GM06990 (cell line): Measurements from ENCODE around the gene SPATA2.
A peak's percentile ranks its signal among the peaks of the same experiment; 100 is the strongest.

Experiments
- DNase-seq: peaks from one replicate; pipeline ENCODE4 v3.0.0-alpha.2; 2011; ENCODE audit not compliant: insufficient read length; ENCODE audit errors: extremely low read depth
- H3K27me3 ChIP-seq: replicated peaks from 2 replicates; pipeline ENCODE4 v1.6.0; 2011; ENCODE audit warnings: low read length; ENCODE audit not compliant: control insufficient read depth, insufficient read depth
- H3K36me3 ChIP-seq: 2 replicates; pipeline ENCODE4 v1.5.1; 2011; ENCODE audit warnings: low read length; ENCODE audit not compliant: control insufficient read depth, insufficient read depth
- H3K4me3 ChIP-seq: replicated peaks from 2 replicates; pipeline ENCODE4 v1.5.1; 2011; ENCODE audit warnings: low read depth, mild to moderate bottlenecking, control low read depth, low read length
- CTCF ChIP-seq: IDR thresholded peaks from 2 replicates; pipeline ENCODE4 v1.5.1; 2011; ENCODE audit warnings: low read length, control low read depth, mild to moderate bottlenecking, inconsistent platforms; ENCODE audit not compliant: insufficient read depth, poor library complexity, severe bottlenecking

Gene SPATA2

DNA sequence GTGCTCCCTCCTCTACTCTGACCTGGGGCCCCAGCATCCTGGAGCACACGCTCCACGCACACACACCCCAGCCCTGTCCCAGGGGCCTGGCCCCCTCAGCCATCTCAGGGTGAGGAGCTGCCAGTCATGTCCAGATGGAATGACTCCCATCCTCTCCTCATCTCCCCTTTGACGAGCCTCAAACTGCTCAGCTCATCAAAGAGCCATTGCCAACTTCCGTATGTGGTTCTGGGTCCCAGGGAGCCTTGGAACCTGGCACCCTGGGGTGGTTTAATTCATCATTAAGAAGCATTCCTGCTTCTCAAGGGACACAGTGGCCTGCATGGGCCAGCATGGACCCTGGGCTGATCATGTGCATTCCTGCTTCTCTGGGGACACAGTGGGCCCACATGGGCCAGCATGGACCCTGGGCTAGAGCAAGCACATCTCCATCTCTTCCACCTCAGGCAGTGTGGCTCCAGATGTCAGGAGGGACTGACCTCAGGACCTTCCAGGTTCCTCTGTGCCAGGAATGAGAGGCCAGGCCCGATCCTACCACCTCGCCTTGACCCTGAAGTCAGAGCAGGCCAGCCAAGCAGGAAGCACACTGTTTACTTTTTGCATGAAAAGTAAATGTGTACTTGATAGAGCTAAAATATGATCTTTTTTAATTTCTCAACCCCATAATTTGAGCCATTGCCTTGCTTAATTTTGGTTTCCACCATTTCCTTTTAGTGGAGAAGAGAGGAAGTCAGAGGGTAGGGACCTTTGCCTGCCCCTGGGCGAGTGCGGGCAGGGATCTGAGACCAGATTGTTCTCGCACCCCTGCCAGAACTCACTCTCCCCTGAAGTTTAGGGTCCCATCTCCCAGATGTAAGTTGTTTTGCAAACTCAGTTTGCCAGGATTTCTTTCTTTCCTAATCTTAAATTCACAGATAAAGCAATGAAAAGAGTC is 26.1 kb downstream of the SPATA2 start:
- H3K4me3 ChIP-seq: no peak overlapping the region
- TF ChIP-seq CTCF: no peak
- peaks cover 26% of the 10 kb centered on the region for H3K36me3 ChIP-seq
- DNase-seq: no peak
- no peaks in the 10 kb centered on the region for H3K27me3 ChIP-seq

DNA sequence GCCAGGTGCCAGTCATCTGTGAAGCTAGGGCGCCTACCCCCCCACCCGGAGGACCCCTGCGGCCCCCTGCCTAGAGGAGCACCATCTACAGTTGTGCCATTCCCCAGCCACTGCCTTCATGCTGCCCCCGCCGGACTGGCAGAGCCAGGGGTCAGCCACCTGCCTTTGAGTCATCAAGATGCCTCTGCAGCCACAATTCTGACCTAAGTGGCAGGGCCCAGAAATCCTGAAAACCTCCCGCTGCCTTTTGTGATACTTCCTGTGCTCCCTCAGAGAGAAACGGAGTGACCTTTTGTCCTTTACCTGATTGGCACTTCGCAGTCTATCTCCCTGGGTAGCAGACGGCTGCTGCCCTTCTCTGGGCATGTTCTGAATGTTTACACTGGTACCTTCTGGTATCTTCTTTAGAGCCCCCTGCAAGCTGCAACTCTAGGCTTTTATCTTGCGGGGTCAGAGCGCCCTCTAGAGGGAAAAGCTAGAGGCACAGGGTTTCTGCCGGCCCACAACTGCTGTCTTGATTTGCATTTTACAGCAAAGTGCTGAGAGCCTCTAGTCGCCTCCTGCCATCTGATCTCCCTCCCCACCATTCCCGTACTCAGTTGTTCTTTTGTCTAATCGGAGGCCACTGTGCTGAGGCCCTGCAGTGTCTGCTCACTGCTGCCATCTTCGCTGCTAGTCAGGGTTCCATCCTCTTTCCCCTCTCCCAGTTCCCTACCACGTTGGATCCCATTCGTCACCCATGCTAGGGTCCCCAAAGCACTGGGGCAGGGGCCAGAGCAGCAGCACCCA is 26.9 kb downstream of the SPATA2 start:
- no peaks in the 10 kb centered on the region for H3K27me3 ChIP-seq
- H3K36me3 ChIP-seq: peaks cover 32% of the 10 kb centered on the region
- no peak for DNase-seq
- TF ChIP-seq CTCF: peak; percentile 82
- H3K4me3 ChIP-seq: no peak overlapping the region

DNA sequence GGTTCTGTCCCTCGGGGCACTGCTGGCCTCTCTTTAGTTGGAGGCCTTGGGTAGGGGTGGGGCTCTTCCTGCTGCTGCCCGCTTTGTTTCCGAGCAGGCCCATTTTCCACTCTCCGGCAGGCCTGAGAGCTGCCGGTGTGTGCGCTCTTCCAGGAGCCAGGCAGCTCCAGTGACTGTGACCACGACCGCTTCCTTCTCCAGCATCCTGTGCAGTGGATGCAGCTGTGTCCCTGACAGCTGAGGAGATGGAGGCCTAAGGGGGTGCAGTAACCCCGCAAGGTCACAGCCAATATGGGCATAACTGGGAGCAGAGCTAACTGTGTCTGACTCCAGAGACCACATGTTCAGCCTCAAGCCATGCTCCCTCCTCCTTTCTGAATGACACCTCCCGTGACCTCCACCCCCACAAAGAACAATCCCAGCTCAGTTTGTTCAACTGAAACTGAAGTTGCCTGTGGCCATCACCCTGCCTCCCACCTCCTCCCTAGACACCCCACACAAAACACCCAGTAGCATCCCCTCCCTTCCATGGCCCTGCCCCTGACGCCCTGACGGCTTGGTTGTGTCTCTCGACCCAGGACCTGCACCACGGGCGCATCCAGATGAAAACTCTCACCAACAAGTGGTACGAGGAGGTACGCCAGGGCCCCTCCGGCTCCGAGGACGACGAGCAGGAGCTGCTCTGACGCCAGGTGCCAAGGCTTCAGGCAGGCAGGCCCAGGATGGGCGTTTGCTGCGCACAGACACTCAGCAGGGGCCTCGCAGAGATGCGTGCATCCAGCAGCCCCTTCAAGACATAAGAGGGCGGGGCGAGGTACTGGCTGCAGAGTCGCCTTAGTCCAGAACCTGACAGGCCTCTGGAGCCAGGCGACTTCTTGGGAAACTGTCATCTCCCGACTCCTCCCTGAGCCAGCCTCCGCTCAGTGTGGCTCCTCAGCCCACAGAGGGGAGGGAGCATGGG is 27.8 kb downstream of the SPATA2 start:
- DNase-seq: no peak
- Histone ChIP-seq H3K4me3 (no peak overlapping the region), H3K36me3 (peaks cover 36% of the 10 kb centered on the region)

GRCh38 chr20:49886571-49887213 is 28.6 kb downstream of the SPATA2 start:
- peaks cover 42% of the 10 kb centered on the region for H3K36me3 ChIP-seq
- H3K27me3 ChIP-seq: no peaks in the 10 kb centered on the region
- TF ChIP-seq CTCF: no peak
- no peak for DNase-seq
- no peak overlapping the region for H3K4me3 ChIP-seq

More for the DNA sequence above, 27.8 kb downstream of the SPATA2 start:
- no peak for TF ChIP-seq CTCF
- H3K27me3 ChIP-seq: no peaks in the 10 kb centered on the region
